ENCODE results near the gene GBX1. TPM values are rescaled to one million over a fixed set of nuclear protein-coding genes. Genes with fewer than 3 reads are reported as not detected.

Gene GBX1
- total RNA-seq, 1 donor from 2014 or later: not detected

DNA sequence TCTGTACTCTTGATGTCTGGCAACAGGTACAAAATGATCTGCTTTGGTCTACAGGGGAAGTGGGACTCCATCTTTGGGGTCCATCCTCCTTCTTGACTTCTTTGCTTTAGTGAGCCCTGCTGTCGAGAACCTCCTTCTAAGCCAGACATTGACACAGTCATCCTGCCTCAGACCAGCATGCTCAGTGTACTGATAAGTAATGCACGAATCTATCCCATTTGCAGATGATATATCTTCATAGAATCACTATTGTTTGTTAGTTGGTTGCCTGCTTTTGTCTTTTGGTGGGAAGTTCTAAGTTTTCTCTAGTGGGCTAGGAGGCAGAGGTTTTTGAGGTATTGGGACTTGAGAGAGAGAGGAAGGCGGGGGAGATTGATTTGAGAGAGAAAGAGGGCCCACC, 33.9 kb upstream of the GBX1 start:
- H3K9me3 ChIP-seq: no peaks in the 10 kb centered on the region
- H3K4me1 ChIP-seq: no peaks in the 10 kb centered on the region
- H3K36me3 ChIP-seq: no peaks in the 10 kb centered on the region
- no peak overlapping the region for H3K4me3 ChIP-seq
- no peaks in the 10 kb centered on the region for H3K27me3 ChIP-seq
- TF ChIP-seq, protein P1, sequence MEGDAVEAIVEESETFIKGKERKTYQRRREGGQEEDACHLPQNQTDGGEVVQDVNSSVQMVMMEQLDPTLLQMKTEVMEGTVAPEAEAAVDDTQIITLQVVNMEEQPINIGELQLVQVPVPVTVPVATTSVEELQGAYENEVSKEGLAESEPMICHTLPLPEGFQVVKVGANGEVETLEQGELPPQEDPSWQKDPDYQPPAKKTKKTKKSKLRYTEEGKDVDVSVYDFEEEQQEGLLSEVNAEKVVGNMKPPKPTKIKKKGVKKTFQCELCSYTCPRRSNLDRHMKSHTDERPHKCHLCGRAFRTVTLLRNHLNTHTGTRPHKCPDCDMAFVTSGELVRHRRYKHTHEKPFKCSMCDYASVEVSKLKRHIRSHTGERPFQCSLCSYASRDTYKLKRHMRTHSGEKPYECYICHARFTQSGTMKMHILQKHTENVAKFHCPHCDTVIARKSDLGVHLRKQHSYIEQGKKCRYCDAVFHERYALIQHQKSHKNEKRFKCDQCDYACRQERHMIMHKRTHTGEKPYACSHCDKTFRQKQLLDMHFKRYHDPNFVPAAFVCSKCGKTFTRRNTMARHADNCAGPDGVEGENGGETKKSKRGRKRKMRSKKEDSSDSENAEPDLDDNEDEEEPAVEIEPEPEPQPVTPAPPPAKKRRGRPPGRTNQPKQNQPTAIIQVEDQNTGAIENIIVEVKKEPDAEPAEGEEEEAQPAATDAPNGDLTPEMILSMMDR (IDR thresholded peaks at IDR 0.05): no peak
- no peak for DNase-seq (ENCODE audit: low spot score in 2 of 2)
- H3K27ac ChIP-seq: no peak overlapping the region
- intact Hi-C loops (cut with DNase I): no loop called here

DNA sequence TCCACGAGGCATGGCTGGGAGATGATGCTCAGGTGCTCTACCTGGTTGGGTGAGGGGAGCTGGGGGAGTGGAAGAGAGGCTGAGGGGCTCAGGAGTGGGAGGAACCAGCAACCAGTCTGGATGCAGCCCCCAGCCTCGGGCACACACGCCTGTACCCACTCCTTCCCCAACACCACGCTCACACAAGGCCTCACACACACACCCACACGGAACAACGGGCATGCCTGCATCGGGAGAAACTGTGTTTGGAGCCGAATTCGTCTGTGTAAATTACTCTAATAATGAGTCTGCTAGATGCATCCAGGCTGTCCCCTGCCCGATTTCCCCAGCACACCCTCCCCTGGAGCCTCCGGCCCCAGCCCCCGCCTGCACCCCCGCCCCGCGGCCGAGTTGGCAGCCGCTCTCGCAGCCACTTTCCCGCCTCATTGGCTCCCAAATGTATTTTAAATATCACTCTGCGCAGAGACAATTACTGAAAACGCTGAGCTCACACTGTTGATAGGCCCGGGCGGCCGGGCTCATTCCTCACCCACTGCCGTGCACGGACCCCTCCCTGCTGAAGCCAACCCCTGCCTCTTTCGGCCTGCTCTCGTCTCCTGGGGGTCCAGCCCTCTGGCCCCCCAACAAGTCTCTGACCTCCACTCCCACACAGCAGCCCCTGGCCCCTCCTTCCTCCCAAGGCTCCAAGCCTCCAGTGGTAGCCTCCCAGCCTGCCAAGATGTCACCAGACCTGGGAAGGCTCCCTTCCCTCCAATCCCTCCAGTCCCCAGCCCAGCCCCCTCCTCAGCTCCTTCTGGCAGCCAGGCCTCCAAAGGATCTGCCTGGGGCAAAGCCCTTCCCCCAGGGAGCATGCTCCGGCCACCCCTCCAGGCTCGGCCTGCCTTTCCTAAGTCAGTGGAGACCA, 31.7 kb upstream of the GBX1 start:
- intact Hi-C loops (cut with DNase I): no loop called here

DNA sequence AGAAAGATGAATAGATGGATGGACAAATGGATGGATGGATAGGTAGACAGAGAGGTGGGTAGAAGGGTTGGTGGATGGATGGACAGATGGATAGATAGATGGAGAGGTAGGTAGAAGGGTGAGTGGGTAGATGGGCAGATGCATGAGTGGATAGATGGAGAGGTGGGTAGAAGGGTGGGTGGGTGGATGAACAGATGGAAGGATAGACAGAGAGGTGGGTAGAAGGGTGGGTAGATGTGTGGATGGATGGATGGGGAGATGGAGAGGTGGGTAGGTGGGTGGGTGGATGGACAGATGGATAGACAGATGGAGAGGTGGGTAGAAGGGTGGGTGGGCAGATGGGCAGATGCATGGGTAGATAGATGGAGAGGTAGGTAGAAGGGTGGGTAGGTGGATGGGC, 30.4 kb upstream of the GBX1 start:
- Histone ChIP-seq H3K4me3 (no peak overlapping the region), H3K27ac (no peak overlapping the region), H3K9me3 (no peaks in the 10 kb centered on the region), H3K4me1 (no peaks in the 10 kb centered on the region), H3K36me3 (no peaks in the 10 kb centered on the region), H3K27me3 (no peaks in the 10 kb centered on the region)
- DNase-seq (ENCODE audit: low spot score in 2 of 2): no peak
- intact Hi-C loops (cut with DNase I): no loop called here
- TF ChIP-seq, protein P1 (IDR thresholded peaks at IDR 0.05): no peak

More for the DNA sequence above, 31.7 kb upstream of the GBX1 start:
- H3K4me3 ChIP-seq: no peak overlapping the region
- no peak for DNase-seq (ENCODE audit: low spot score in 2 of 2)
- TF ChIP-seq, protein P1 (IDR thresholded peaks at IDR 0.05): no peak
- no peaks in the 10 kb centered on the region for H3K27me3 ChIP-seq
- no peaks in the 10 kb centered on the region for H3K36me3 ChIP-seq
- H3K4me1 ChIP-seq: no peaks in the 10 kb centered on the region
- no peaks in the 10 kb centered on the region for H3K9me3 ChIP-seq
- H3K27ac ChIP-seq: no peak overlapping the region

DNA sequence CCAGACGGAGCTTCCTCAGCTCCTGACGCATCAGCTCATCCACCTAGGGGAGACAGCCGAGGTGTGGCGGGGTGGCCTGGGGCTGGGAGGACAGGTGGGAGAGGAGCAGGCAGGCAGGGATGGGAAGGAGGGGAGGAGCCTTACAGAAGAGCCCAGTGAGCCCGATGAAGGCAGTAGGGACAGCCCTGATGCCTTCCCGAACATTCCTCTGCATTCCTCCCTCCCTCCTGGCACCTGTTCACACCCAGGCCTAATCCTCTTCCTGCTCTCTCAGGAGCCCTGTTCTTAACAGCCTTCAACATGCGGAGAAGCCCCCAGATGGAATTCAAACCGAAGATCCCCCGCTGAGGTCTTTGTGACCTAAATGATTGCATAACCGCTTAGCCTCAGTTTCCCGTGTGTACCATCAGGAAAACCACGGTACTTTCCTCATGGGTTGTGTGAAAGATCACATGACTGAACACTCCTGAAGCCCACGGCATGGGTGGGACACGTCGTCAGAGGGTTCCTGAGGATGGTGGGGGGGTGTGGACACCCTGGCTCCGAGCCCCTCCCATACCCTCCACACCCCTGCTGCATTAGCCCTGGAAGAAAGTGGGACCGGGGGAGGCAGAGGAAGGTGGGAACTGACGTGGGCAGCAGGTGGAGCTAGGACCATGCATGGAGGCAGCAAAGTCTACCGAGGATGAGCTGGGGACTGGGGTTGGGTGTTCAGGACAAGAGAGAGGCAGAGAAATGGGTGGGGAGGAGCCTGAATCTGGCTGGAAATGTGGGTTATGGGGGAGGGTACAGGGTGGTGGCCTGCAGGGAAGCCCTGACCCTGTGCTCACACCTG, 28.3 kb upstream of the GBX1 start:
- intact Hi-C loops (cut with DNase I): no loop called here
- TF ChIP-seq, protein P1 (IDR thresholded peaks at IDR 0.05): no peak
- Histone ChIP-seq H3K4me3 (no peak overlapping the region), H3K36me3 (no peaks in the 10 kb centered on the region), H3K9me3 (no peaks in the 10 kb centered on the region), H3K27ac (no peak overlapping the region), H3K27me3 (no peaks in the 10 kb centered on the region), H3K4me1 (no peaks in the 10 kb centered on the region)
- DNase-seq (ENCODE audit: low spot score in 2 of 2): no peak

DNA sequence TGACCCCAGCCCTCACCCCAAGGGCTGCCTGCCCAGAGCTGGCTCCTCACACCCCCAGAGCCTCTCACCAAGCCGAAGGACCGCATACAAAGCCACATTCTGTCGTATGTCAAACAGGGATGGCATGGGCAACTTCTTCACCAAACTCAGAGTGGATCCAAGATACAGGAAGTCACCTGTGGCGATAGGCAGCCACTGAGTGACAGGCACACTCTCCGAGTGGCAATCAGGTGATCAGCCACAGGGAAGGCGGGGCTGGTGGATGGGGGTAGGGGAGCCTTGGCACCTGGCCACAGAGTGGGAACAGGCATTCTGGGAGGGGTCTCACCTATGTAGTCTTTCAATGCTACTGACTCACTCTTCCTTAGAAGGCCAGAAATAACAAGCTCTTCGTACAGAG, 26.7 kb upstream of the GBX1 start:
- DNase-seq (ENCODE audit: low spot score in 2 of 2): no peak
- Histone ChIP-seq H3K27me3 (no peaks in the 10 kb centered on the region), H3K36me3 (no peaks in the 10 kb centered on the region), H3K9me3 (no peaks in the 10 kb centered on the region), H3K4me3 (no peak overlapping the region), H3K27ac (no peak overlapping the region), H3K4me1 (no peaks in the 10 kb centered on the region)
- intact Hi-C loops (cut with DNase I): no loop called here
- TF ChIP-seq, protein P1 (IDR thresholded peaks at IDR 0.05): no peak
